Right atrium auricular region (tissue), 2 donors: Measurements from ENCODE around the gene CAB39. TPM values are rescaled to one million over a fixed set of nuclear protein-coding genes. Genes with fewer than 3 reads are reported as not detected.

ENCODE experiments used
- DNase-seq: peaks from one replicate; pipeline ENCODE4 v3.0.0-alpha.2; 2019; ENCODE audit warnings: low spot score
- H3K27ac ChIP-seq, 2 donors: fragments of 200-600 bp; sonication (generic); 1 replicate in 1 of 2; 2 replicates in 1 of 2; pipeline ENCODE4 v1.5.1; 2016 to 2019
- H3K27me3 ChIP-seq, 2 donors: fragments of 200-600 bp; sonication (generic); one replicate each; pipeline versions ENCODE4 v1.5.1 to v1.6.0; 2017 to 2019
- H3K36me3 ChIP-seq: fragments of 200-600 bp; sonication (generic); one replicate; pipeline ENCODE4 v1.5.1; 2016
- H3K4me1 ChIP-seq, 2 donors: fragments of 200-600 bp; sonication (generic); one replicate each; pipeline versions ENCODE4 v1.5.1 to v1.6.0; 2017 to 2019
- H3K4me3 ChIP-seq, 2 donors: fragments of 200-600 bp; sonication (generic); 1 replicate in 1 of 2; 2 replicates in 1 of 2; pipeline ENCODE4 v1.5.1; 2017 to 2019; ENCODE audit warnings: mild to moderate bottlenecking in 1 of 2, moderate library complexity in 1 of 2
- H3K9me3 ChIP-seq, 2 donors: fragments of 200-600 bp; sonication (generic); one replicate each; pipeline ENCODE4 v1.5.1; 2019
- CTCF ChIP-seq, 2 donors: fragments of 200-600 bp; sonication (generic); IDR thresholded peaks; one replicate each; pipeline ENCODE4 v1.5.1; 2019; ENCODE audit warnings: antibody characterized with exemption in 2 of 2
- total RNA-seq, 2 donors: library from RNA; depleted of rRNA; stranded (reverse); fragments of >200 nt; gene quantifications; one replicate each; pipeline ENCODE4 v1.1.0, GENCODE V29; 2016

Gene CAB39
- total RNA-seq, 2 donors from 2014 or later: 66.1 to 81.5 TPM

- DNase-seq: no peak
- TF ChIP-seq CTCF (IDR thresholded peaks at IDR 0.05): no peak
- no peak overlapping the region for H3K4me3 ChIP-seq
- H3K27ac ChIP-seq: no peak overlapping the region
- H3K4me1 ChIP-seq: peaks cover 0 to 7% of the 10 kb centered on the region in 2 donors
- H3K27me3 ChIP-seq: no peaks in the 10 kb centered on the region
- H3K9me3 ChIP-seq: peaks cover 0 to 7% of the 10 kb centered on the region in 2 donors
- no peaks in the 10 kb centered on the region for H3K36me3 ChIP-seq
Observed at GRCh38 chr2:230846360-230846759, 133.7 kb downstream of the CAB39 start.

GRCh38 chr2:230847883-230848388, 135.3 kb downstream of the CAB39 start:
- DNase-seq: peak; percentile 82
- no peak overlapping the region for H3K4me3 ChIP-seq
- no peaks in the 10 kb centered on the region for H3K36me3 ChIP-seq
- peaks cover 0 to 7% of the 10 kb centered on the region in 2 donors for H3K4me1 ChIP-seq
- no peak overlapping the region for H3K27ac ChIP-seq
- TF ChIP-seq CTCF (IDR thresholded peaks at IDR 0.05): peak; percentile 78 to 93
- H3K27me3 ChIP-seq: no peaks in the 10 kb centered on the region
- H3K9me3 ChIP-seq: peaks cover 0 to 7% of the 10 kb centered on the region in 2 donors

GRCh38 chr2:230849633-230850357, 137.2 kb downstream of the CAB39 start:
- no peak for DNase-seq
- Histone ChIP-seq H3K4me3 (no peak overlapping the region), H3K27me3 (no peaks in the 10 kb centered on the region), H3K36me3 (no peaks in the 10 kb centered on the region), H3K9me3 (peaks cover 0 to 7% of the 10 kb centered on the region in 2 donors), H3K4me1 (peaks cover 0 to 7% of the 10 kb centered on the region in 2 donors), H3K27ac (no peak overlapping the region)
- peak; percentile 85 to 87 for TF ChIP-seq CTCF (IDR thresholded peaks at IDR 0.05)

DNA sequence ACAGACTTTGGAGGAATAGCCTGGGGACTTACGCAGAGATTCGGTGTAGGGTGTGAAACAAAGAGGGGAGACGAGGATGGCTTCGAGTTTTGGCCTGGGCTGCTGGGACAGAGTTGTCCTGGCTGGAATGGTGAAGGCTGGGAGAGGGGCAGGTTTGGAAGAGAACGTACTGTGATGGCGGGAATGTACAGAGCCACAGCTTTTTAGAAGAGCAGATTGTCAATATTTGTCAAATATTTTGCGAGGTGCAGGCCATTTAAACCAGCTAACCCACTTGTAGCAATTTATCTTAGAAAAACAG, 137.7 kb downstream of the CAB39 start:
- peaks cover 0 to 7% of the 10 kb centered on the region in 2 donors for H3K9me3 ChIP-seq
- DNase-seq: no peak
- no peak overlapping the region for H3K27ac ChIP-seq
- H3K4me3 ChIP-seq: no peak overlapping the region
- H3K36me3 ChIP-seq: no peaks in the 10 kb centered on the region
- peaks cover 0 to 7% of the 10 kb centered on the region in 2 donors for H3K4me1 ChIP-seq
- peak in 1 of 2 donors; percentile 9 for TF ChIP-seq CTCF (IDR thresholded peaks at IDR 0.05)
- no peaks in the 10 kb centered on the region for H3K27me3 ChIP-seq

GRCh38 chr2:230852113-230852512, 139.5 kb downstream of the CAB39 start:
- DNase-seq: no peak
- Histone ChIP-seq H3K27ac (no peak overlapping the region), H3K4me1 (peaks cover 0 to 7% of the 10 kb centered on the region in 2 donors), H3K36me3 (no peaks in the 10 kb centered on the region), H3K4me3 (no peak overlapping the region), H3K9me3 (no peaks in the 10 kb centered on the region), H3K27me3 (no peaks in the 10 kb centered on the region)
- no peak for TF ChIP-seq CTCF (IDR thresholded peaks at IDR 0.05)
